Measurements from ENCODE around the gene PICK1.

GRCh38 chr22:38038426-38038825, 18.8 kb upstream of the PICK1 start:
- no peak for TF ChIP-seq CTCF (IDR thresholded peaks at IDR 0.05; ENCODE audit: extremely low read depth in 1 of 2, insufficient read depth in 1 of 2, low read depth in 1 of 2, low read length in 2 of 2)
- TF ChIP-seq GATA2 (IDR thresholded peaks at IDR 0.05; ENCODE audit: insufficient read depth, insufficient read length, low read depth, low read length): no peak
- TF ChIP-seq POLR2A (IDR thresholded peaks at IDR 0.05; ENCODE audit: low read depth, low read length): no peak
- no peak for TF ChIP-seq MAX (IDR thresholded peaks at IDR 0.05; ENCODE audit: insufficient read depth, insufficient read length)
- no peak for TF ChIP-seq POLR2AphosphoS5 (IDR thresholded peaks at IDR 0.05; ENCODE audit: insufficient read depth, low read depth, low read length)
- no peak for TF ChIP-seq MYC (IDR thresholded peaks at IDR 0.05; ENCODE audit: low read depth, low read length)
- TF ChIP-seq FOS (IDR thresholded peaks at IDR 0.05; ENCODE audit: borderline replicate concordance, insufficient read depth, low read length): no peak
- TF ChIP-seq EZH2 (IDR thresholded peaks at IDR 0.05; ENCODE audit: borderline replicate concordance, low read depth, low read length, severe bottlenecking): no peak
